Measurements from ENCODE around the gene GRAMD1A.
A peak's percentile ranks its signal among the peaks of the same experiment; 100 is the strongest.
"Not testable (repeated sequence)": the region's sequence is repeated elsewhere in the genome, so short reads cannot be mapped to it uniquely, and the experiment has no call there.

Gene GRAMD1A

GRCh38 chr19:34976611-34977010 is 23.5 kb upstream of the GRAMD1A start:
- DNase-seq (ENCODE audit: low read depth, low spot score) = no peak

GRCh38 chr19:34979819-34980640 is 20.1 kb upstream of the GRAMD1A start:
- no peak for DNase-seq (ENCODE audit: low read depth, low spot score)

- DNase-seq (ENCODE audit: low read depth, low spot score) = no peak
These were observed 17.8 kb upstream of the GRAMD1A start for GRCh38 chr19:34982275-34982674.

GRCh38 chr19:34983786-34984185 is 16.3 kb upstream of the GRAMD1A start:
- no peak for DNase-seq (ENCODE audit: low read depth, low spot score)

GRCh38 chr19:34984287-34984686 is 15.8 kb upstream of the GRAMD1A start:
- DNase-seq (ENCODE audit: low read depth, low spot score) = no peak

- no peak for DNase-seq (ENCODE audit: low read depth, low spot score)
These were observed 14.7 kb upstream of the GRAMD1A start for GRCh38 chr19:34985249-34986022.

GRCh38 chr19:34988119-34988518 is 12.0 kb upstream of the GRAMD1A start:
- DNase-seq (ENCODE audit: low read depth, low spot score) = no peak

- no peak for DNase-seq (ENCODE audit: low read depth, low spot score)
These were observed 10.8 kb upstream of the GRAMD1A start for GRCh38 chr19:34989298-34989697.

GRCh38 chr19:34990578-34991192 is 9.4 kb upstream of the GRAMD1A start:
- DNase-seq (ENCODE audit: low read depth, low spot score) = no peak

- DNase-seq (ENCODE audit: low read depth, low spot score) = no peak
These were observed 8.4 kb upstream of the GRAMD1A start for GRCh38 chr19:34991542-34992333.

- not testable (repeated sequence) for DNase-seq (ENCODE audit: low read depth, low spot score)
These were observed 7.5 kb upstream of the GRAMD1A start for GRCh38 chr19:34992582-34992981.

- no peak for DNase-seq (ENCODE audit: low read depth, low spot score)
These were observed 5.9 kb upstream of the GRAMD1A start for GRCh38 chr19:34994286-34994642.

GRCh38 chr19:34994643-34995541 is 5.2 kb upstream of the GRAMD1A start:
- no peak for DNase-seq (ENCODE audit: low read depth, low spot score)

- DNase-seq (ENCODE audit: low read depth, low spot score) = no peak
These were observed 4.6 kb upstream of the GRAMD1A start for GRCh38 chr19:34995551-34995950.

- no peak for DNase-seq (ENCODE audit: low read depth, low spot score)
These were observed 3.0 kb upstream of the GRAMD1A start for GRCh38 chr19:34997071-34997617.

- DNase-seq (ENCODE audit: low read depth, low spot score) = not testable (repeated sequence)
These were observed 1.9 kb upstream of the GRAMD1A start for GRCh38 chr19:34998224-34998623.

- no peak for DNase-seq (ENCODE audit: low read depth, low spot score)
These were observed 1.2 kb upstream of the GRAMD1A start for GRCh38 chr19:34998777-34999497.

GRCh38 chr19:35000338-35000646 is 169 bp downstream of the GRAMD1A start:
- no peak for DNase-seq (ENCODE audit: low read depth, low spot score)

GRCh38 chr19:35000647-35001501 is 751 bp downstream of the GRAMD1A start:
- DNase-seq (ENCODE audit: low read depth, low spot score) = peak; percentile 42

All from activated naive CD8-positive, alpha-beta T cell treated with anti-CD3 and anti-CD28 coated beads, Interleukin-2, amount 50 U/mL, for 16 hours (primary cell).